HG03039 (cell line): ENCODE measurements around the gene COX19.

ENCODE experiments used
- ATAC-seq: cut with Tn5 transposase; IDR thresholded peaks from one replicate; pipeline ENCODE4 v1.9.1; 2021; ENCODE audit warnings: mild to moderate bottlenecking, moderate library complexity; ENCODE audit not compliant: unreplicated experiment

Gene COX19

GRCh38 chr7:974820-975681 is at the start of gene COX19:
TSS of gene COX19 (minus strand) at chr7:975549. CDS start at chr7:975509, 40 bp downstream.
- ATAC-seq = peak; percentile 65

GRCh38 chr7:1024331-1024841 is 49.0 kb upstream of the COX19 start:
- peak; percentile 40 for ATAC-seq

- no peak for ATAC-seq
Measured at GRCh38 chr7:1022801-1023465, 47.6 kb upstream of the COX19 start.

GRCh38 chr7:1022356-1022755 is 47.0 kb upstream of the COX19 start:
- no peak for ATAC-seq

GRCh38 chr7:1021931-1022330 is 46.6 kb upstream of the COX19 start:
- ATAC-seq = no peak

GRCh38 chr7:1021366-1021765 is 46.0 kb upstream of the COX19 start:
- no peak for ATAC-seq

- no peak for ATAC-seq
Measured at GRCh38 chr7:1020849-1021251, 45.5 kb upstream of the COX19 start.

GRCh38 chr7:1019789-1020610 is 44.7 kb upstream of the COX19 start:
- no peak for ATAC-seq

- ATAC-seq = no peak
Measured at GRCh38 chr7:1019255-1019785, 44.0 kb upstream of the COX19 start.

- ATAC-seq = no peak
Measured at GRCh38 chr7:1018334-1018695, 43.0 kb upstream of the COX19 start.

- no peak for ATAC-seq
Measured at GRCh38 chr7:1017586-1018333, 42.4 kb upstream of the COX19 start.

- no peak for ATAC-seq
Measured at GRCh38 chr7:1016577-1017531, 41.5 kb upstream of the COX19 start.

- ATAC-seq = no peak
Measured at GRCh38 chr7:1015196-1016121, 40.1 kb upstream of the COX19 start.

- ATAC-seq = no peak
Measured at GRCh38 chr7:1014681-1015080, 39.3 kb upstream of the COX19 start.

GRCh38 chr7:1013581-1013980 is 38.2 kb upstream of the COX19 start:
- ATAC-seq = no peak

- ATAC-seq = no peak
Measured at GRCh38 chr7:1012716-1013095, 37.4 kb upstream of the COX19 start.

GRCh38 chr7:1012004-1012715 is 36.8 kb upstream of the COX19 start:
- no peak for ATAC-seq
